ENCODE data around the gene C1orf159. TPM values are rescaled to one million over a fixed set of nuclear protein-coding genes. Genes with fewer than 3 reads are reported as not detected.

Gene C1orf159
- total RNA-seq, 4 donors from 2014 or later, result 12.8 to 48.4 (median 19.7) TPM

GRCh38 chr1:1063261-1063944 lies 52.5 kb downstream of the C1orf159 start:
- Histone ChIP-seq H3K27ac (no peak overlapping the region), H3K4me1 (peaks cover 54% of the 10 kb centered on the region), H3K27me3 (peaks cover 87% of the 10 kb centered on the region), H3K9me3 (no peaks in the 10 kb centered on the region), H3K36me3 (no peaks in the 10 kb centered on the region), H3K4me3 (peak overlapping the region; percentile 11)
- DNase-seq (ENCODE audit: low spot score in 2 of 2), result no peak
- TF ChIP-seq POLR2A (IDR thresholded peaks at IDR 0.05), result no peak
- TF ChIP-seq CTCF (IDR thresholded peaks at IDR 0.05), result no peak
- no peak for TF ChIP-seq EP300 (IDR thresholded peaks at IDR 0.05)
- TF ChIP-seq POLR2AphosphoS5 (IDR thresholded peaks at IDR 0.05), result no peak
- WGBS, result 0% methylated on average over 1 of the region's 24 CpGs

GRCh38 chr1:1062348-1063163 lies 53.3 kb downstream of the C1orf159 start:
- 53% methylated on average over 7 of the region's 29 CpGs for WGBS
- peaks cover 87% of the 10 kb centered on the region for H3K27me3 ChIP-seq
- peaks cover 50% of the 10 kb centered on the region for H3K4me1 ChIP-seq

GRCh38 chr1:1061682-1062345 lies 54.1 kb downstream of the C1orf159 start:
- no peak for DNase-seq (ENCODE audit: low spot score in 2 of 2)
- WGBS, result 25% methylated on average over 8 of the region's 18 CpGs

More at GRCh38 chr1:1062348-1063163, 53.3 kb downstream of the C1orf159 start:
- Histone ChIP-seq H3K27ac (no peak overlapping the region), H3K9me3 (no peaks in the 10 kb centered on the region), H3K4me3 (no peak overlapping the region), H3K36me3 (no peaks in the 10 kb centered on the region)
- TF ChIP-seq POLR2AphosphoS5 (IDR thresholded peaks at IDR 0.05) (no peak), EP300 (IDR thresholded peaks at IDR 0.05) (no peak), POLR2A (IDR thresholded peaks at IDR 0.05) (no peak), CTCF (IDR thresholded peaks at IDR 0.05) (no peak)
- no peak for DNase-seq (ENCODE audit: low spot score in 2 of 2)

GRCh38 chr1:1060281-1061000 lies 55.4 kb downstream of the C1orf159 start:
- 49% methylated on average over 38 of the region's 38 CpGs for WGBS
- peaks cover 48% of the 10 kb centered on the region for H3K4me1 ChIP-seq

More at GRCh38 chr1:1061682-1062345, 54.1 kb downstream of the C1orf159 start:
- TF ChIP-seq CTCF (IDR thresholded peaks at IDR 0.05), result no peak
- no peak for TF ChIP-seq POLR2A (IDR thresholded peaks at IDR 0.05)
- no peak for TF ChIP-seq EP300 (IDR thresholded peaks at IDR 0.05)
- no peak for TF ChIP-seq POLR2AphosphoS5 (IDR thresholded peaks at IDR 0.05)
- no peak overlapping the region for H3K27ac ChIP-seq
- peaks cover 48% of the 10 kb centered on the region for H3K4me1 ChIP-seq
- H3K4me3 ChIP-seq, result no peak overlapping the region
- peaks cover 87% of the 10 kb centered on the region for H3K27me3 ChIP-seq
- no peaks in the 10 kb centered on the region for H3K36me3 ChIP-seq
- no peaks in the 10 kb centered on the region for H3K9me3 ChIP-seq

More at GRCh38 chr1:1060281-1061000, 55.4 kb downstream of the C1orf159 start:
- no peak for DNase-seq (ENCODE audit: low spot score in 2 of 2)
- no peaks in the 10 kb centered on the region for H3K9me3 ChIP-seq
- peaks cover 87% of the 10 kb centered on the region for H3K27me3 ChIP-seq
- H3K36me3 ChIP-seq, result peaks cover under 1% of the 10 kb centered on the region
- H3K27ac ChIP-seq, result no peak overlapping the region
- H3K4me3 ChIP-seq, result no peak overlapping the region
- TF ChIP-seq EP300 (IDR thresholded peaks at IDR 0.05), result no peak
- TF ChIP-seq CTCF (IDR thresholded peaks at IDR 0.05), result no peak
- TF ChIP-seq POLR2A (IDR thresholded peaks at IDR 0.05), result no peak
- no peak for TF ChIP-seq POLR2AphosphoS5 (IDR thresholded peaks at IDR 0.05)
